Testis (tissue), 2 donors: ENCODE data around the gene DEPDC5.

ENCODE experiments used
- POLR2A ChIP-seq: fragments of 450-650 bp; IDR thresholded peaks from one replicate; pipeline ENCODE4 v1.6.1; 2017; ENCODE audit warnings: antibody characterized with exemption, mild to moderate bottlenecking, moderate library complexity
- TF ChIP-seq, protein P1 (sequence below), 3 experiments: fragments of 450-650 bp in 2 of 3; fragments of 200-600 bp in 1 of 3; sonication (generic) in 1 of 3; IDR thresholded peaks; one replicate each; pipeline ENCODE4 v1.5.1; 2016 to 2019; ENCODE audit warnings: antibody characterized with exemption in 3 of 3, mild to moderate bottlenecking in 2 of 3, moderate library complexity in 1 of 3

DNA sequence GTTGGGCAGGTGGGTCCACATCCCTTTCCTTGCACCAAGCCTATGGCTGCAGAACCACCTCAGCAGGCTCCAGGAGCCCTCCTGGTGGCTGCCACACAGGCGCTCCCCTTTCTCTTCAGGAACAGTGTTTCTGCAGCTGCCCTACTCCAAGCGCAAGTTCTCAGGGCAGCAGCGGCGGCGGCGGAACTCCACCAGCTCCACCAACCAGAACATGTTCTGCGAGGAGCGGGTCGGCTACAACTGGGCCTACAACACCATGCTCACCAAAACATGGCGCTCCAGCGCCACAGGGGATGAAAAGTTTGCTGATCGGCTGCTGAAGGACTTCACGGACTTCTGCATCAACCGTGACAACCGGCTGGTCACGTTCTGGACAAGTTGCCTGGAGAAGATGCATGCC, 152.3 kb downstream of the DEPDC5 start:
- TF ChIP-seq, protein P1, sequence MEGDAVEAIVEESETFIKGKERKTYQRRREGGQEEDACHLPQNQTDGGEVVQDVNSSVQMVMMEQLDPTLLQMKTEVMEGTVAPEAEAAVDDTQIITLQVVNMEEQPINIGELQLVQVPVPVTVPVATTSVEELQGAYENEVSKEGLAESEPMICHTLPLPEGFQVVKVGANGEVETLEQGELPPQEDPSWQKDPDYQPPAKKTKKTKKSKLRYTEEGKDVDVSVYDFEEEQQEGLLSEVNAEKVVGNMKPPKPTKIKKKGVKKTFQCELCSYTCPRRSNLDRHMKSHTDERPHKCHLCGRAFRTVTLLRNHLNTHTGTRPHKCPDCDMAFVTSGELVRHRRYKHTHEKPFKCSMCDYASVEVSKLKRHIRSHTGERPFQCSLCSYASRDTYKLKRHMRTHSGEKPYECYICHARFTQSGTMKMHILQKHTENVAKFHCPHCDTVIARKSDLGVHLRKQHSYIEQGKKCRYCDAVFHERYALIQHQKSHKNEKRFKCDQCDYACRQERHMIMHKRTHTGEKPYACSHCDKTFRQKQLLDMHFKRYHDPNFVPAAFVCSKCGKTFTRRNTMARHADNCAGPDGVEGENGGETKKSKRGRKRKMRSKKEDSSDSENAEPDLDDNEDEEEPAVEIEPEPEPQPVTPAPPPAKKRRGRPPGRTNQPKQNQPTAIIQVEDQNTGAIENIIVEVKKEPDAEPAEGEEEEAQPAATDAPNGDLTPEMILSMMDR (IDR thresholded peaks at IDR 0.05), result no peak
- TF ChIP-seq POLR2A, result no peak
